AG10803 (cell line): ENCODE data around the gene MRPL11.

Source experiments
- DNase-seq: peaks from one replicate; pipeline ENCODE4 v3.0.0; 2010; ENCODE audit warnings: low read depth
- H3K4me3 ChIP-seq: 2 replicates; pipeline ENCODE4 v1.5.1; 2011; ENCODE audit warnings: mild to moderate bottlenecking, low read length, control low read depth
- TF ChIP-seq, protein P1 (sequence below): conservative IDR thresholded peaks from 2 replicates; pipeline ENCODE4 v1.5.1; 2011; ENCODE audit warnings: mild to moderate bottlenecking, low read length, control low read depth, inconsistent platforms

Gene MRPL11

GRCh38 chr11:66386171-66387069 lies 52.2 kb downstream of the MRPL11 start:
- peak; percentile 84 for DNase-seq
- H3K4me3 ChIP-seq: peak overlapping the region; percentile 34
- TF ChIP-seq, protein P1, sequence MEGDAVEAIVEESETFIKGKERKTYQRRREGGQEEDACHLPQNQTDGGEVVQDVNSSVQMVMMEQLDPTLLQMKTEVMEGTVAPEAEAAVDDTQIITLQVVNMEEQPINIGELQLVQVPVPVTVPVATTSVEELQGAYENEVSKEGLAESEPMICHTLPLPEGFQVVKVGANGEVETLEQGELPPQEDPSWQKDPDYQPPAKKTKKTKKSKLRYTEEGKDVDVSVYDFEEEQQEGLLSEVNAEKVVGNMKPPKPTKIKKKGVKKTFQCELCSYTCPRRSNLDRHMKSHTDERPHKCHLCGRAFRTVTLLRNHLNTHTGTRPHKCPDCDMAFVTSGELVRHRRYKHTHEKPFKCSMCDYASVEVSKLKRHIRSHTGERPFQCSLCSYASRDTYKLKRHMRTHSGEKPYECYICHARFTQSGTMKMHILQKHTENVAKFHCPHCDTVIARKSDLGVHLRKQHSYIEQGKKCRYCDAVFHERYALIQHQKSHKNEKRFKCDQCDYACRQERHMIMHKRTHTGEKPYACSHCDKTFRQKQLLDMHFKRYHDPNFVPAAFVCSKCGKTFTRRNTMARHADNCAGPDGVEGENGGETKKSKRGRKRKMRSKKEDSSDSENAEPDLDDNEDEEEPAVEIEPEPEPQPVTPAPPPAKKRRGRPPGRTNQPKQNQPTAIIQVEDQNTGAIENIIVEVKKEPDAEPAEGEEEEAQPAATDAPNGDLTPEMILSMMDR: peak; percentile 95
